Fibroblast of lung (primary cell): ENCODE results near the gene CCDC141. TPM values are rescaled to one million over a fixed set of nuclear protein-coding genes. Genes with fewer than 3 reads are reported as not detected.

ENCODE experiments used
- DNase-seq, 2 donors: peaks; one replicate each; pipeline versions ENCODE4 v3.0.0 to v3.0.0-alpha.2; 2010; ENCODE audit warnings: low read depth in 2 of 2
- H2AFZ ChIP-seq: 2 replicates; pipeline ENCODE4 v1.5.1; 2012; ENCODE audit warnings: low read length, control low read depth, inconsistent platforms
- H3K27ac ChIP-seq: 2 replicates; pipeline ENCODE4 v1.5.1; 2011; ENCODE audit warnings: low read length, control low read depth; ENCODE audit not compliant: insufficient read depth
- H3K27me3 ChIP-seq: 2 replicates; pipeline ENCODE4 v1.5.1; 2011; ENCODE audit warnings: mild to moderate bottlenecking, low read length; ENCODE audit not compliant: control insufficient read depth, insufficient read depth
- H3K36me3 ChIP-seq: 2 replicates; pipeline ENCODE4 v1.5.1; 2011; ENCODE audit warnings: low read length; ENCODE audit not compliant: control insufficient read depth, insufficient read depth
- H3K4me1 ChIP-seq: 2 replicates; pipeline ENCODE4 v1.5.1; 2011; ENCODE audit warnings: low read length; ENCODE audit not compliant: control insufficient read depth, insufficient read depth; ENCODE audit errors: extremely low read depth
- H3K4me2 ChIP-seq: 2 replicates; pipeline ENCODE4 v1.5.1; 2011; ENCODE audit warnings: low read length, control low read depth; ENCODE audit not compliant: insufficient read depth; ENCODE audit errors: extremely low read depth
- H3K4me3 ChIP-seq, 4 experiments: fragments of 200-600 bp in 1 of 4; sonication (generic) in 1 of 4; replicated peaks in 1 of 4; 2 replicates each; pipeline ENCODE4 v1.5.1; 2011 to 2016; ENCODE audit warnings: low read length in 4 of 4, low read depth in 3 of 4, mild to moderate bottlenecking in 3 of 4, control low read depth in 2 of 4, inconsistent platforms in 1 of 4, mixed read lengths in 1 of 4; ENCODE audit not compliant: insufficient read depth in 1 of 4; ENCODE audit errors: control extremely low read depth in 1 of 4
- H3K79me2 ChIP-seq: 2 replicates; pipeline ENCODE4 v1.5.1; 2012; ENCODE audit warnings: mild to moderate bottlenecking, low read length, inconsistent platforms; ENCODE audit not compliant: control insufficient read depth, insufficient read depth
- H3K9ac ChIP-seq: 2 replicates; pipeline ENCODE4 v1.5.1; 2011; ENCODE audit warnings: mild to moderate bottlenecking, low read length, control low read depth; ENCODE audit not compliant: insufficient read depth
- H3K9me3 ChIP-seq: 2 replicates; pipeline ENCODE4 v1.5.1; 2012; ENCODE audit warnings: low read depth, low read length; ENCODE audit not compliant: control insufficient read depth, insufficient read depth
- H4K20me1 ChIP-seq: 2 replicates; pipeline ENCODE4 v1.5.1; 2011; ENCODE audit warnings: low read length; ENCODE audit not compliant: control insufficient read depth, insufficient read depth; ENCODE audit errors: extremely low read depth
- EZH2 ChIP-seq: IDR thresholded peaks from 2 replicates; pipeline ENCODE4 v1.5.1; 2012; ENCODE audit warnings: low read length, control low read depth, mild to moderate bottlenecking; ENCODE audit errors: missing control alignments
- polyA minus RNA-seq: library from RNA; depleted of rRNA, polyadenylated mRNA; stranded (reverse); fragments of >200 nt; gene quantifications from 2 replicates; pipeline ENCODE4 v1.2.3, GENCODE V29; 2011; ENCODE audit warnings: low replicate concordance
- polyA plus RNA-seq, 2 donors: library from polyadenylated mRNA; depleted of rRNA in 1 of 2; stranded (reverse) in 1 of 2; unstranded in 1 of 2; fragments of >200 nt; gene quantifications; 2 replicates each; pipeline ENCODE4 v1.2.1, GENCODE V29; 2011 to 2012; ENCODE audit warnings: missing spikeins in 1 of 2
- total RNA-seq: library from RNA; depleted of rRNA; stranded (reverse); fragments of >200 nt; gene quantifications from 2 replicates; pipeline ENCODE4 v1.2.1, GENCODE V29; 2014
- TF ChIP-seq, protein P1 (sequence below), 2 donors: IDR thresholded peaks in 1 of 2; conservative IDR thresholded peaks in 1 of 2; 1 replicate in 1 of 2; 2 replicates in 1 of 2; pipeline ENCODE4 v1.5.1; 2011 to 2012; ENCODE audit warnings: low read length in 2 of 2, control low read depth in 1 of 2, inconsistent platforms in 1 of 2, low read depth in 1 of 2, mild to moderate bottlenecking in 1 of 2

The CCDC141 gene, protein sequence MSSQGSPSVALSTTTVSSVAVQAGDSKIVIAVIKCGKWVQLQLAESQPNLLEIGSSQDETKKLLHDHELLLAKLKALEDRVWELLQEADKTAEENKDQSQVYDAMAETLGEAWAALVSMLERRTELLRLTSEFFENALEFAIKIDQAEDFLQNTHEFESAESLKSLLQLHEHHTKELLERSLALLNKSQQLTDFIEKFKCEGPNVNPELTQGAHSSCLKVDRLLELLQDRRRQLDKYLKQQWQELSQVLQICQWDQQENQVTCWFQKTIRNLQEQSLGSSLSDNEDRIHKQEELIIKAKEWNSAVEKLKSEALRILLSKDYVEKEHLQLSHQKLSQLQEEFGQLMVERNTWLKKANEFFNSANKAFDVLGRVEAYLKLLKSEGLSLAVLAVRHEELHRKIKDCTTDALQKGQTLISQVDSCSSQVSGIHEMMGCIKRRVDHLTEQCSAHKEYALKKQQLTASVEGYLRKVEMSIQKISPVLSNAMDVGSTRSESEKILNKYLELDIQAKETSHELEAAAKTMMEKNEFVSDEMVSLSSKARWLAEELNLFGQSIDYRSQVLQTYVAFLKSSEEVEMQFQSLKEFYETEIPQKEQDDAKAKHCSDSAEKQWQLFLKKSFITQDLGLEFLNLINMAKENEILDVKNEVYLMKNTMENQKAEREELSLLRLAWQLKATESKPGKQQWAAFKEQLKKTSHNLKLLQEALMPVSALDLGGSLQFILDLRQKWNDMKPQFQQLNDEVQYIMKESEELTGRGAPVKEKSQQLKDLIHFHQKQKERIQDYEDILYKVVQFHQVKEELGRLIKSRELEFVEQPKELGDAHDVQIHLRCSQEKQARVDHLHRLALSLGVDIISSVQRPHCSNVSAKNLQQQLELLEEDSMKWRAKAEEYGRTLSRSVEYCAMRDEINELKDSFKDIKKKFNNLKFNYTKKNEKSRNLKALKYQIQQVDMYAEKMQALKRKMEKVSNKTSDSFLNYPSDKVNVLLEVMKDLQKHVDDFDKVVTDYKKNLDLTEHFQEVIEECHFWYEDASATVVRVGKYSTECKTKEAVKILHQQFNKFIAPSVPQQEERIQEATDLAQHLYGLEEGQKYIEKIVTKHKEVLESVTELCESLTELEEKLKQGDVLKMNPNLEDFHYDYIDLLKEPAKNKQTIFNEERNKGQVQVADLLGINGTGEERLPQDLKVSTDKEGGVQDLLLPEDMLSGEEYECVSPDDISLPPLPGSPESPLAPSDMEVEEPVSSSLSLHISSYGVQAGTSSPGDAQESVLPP (N-terminal part only)
- under 0.01 and 0.17 TPM in 2 replicates for total RNA-seq
- 0.03 and 0.05 TPM in 2 replicates for polyA plus RNA-seq
- polyA plus RNA-seq (2012): 0.03 TPM in 2 replicates
- not detected in 2 replicates for polyA minus RNA-seq

DNA sequence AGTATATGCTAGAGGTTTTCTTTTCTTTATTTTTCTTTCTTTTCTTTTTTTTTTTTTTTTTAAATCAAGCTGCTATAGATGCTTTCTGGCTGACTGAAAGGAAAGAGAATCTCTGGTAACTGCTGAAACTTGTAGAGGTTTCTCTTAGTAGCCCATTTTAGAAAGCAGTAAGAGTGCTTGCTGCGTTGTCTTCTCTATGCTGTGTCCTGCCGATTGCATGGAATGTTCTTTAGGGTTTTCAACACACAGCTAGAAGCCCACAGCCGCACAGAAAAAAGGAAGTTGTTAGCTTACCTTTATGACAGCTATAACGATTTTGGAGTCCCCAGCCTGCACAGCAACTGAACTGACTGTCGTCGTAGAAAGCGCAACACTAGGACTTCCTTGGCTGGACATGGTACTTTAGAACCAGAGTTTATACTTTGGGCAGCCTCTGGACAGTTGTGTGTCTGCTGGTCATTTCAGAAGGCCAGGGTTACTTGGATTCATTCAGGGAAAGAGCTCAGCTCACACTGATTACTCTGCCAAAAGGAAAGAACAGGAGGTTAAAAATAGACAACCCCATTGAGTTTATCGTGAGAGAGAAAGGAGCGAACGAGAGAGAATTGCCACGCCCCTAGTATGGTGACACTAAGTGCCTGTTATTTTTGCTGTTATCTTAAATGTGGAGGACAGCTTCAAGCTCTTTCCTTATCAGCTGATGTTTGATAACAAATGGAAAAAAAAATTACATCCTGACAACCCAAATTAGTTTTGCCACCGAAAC is at the start of gene CCDC141:
TSS of gene CCDC141 (minus strand) at position 592 of the 766 bp plus-strand sequence. CDS start at position 396, 196 bp downstream.
- peak within 1 kb of the TSS; percentile 7 for H3K4me2 ChIP-seq
- H3K4me3 ChIP-seq: peak within 1 kb of the TSS in 2 of 4 experiments; percentile 13 to 25

DNA sequence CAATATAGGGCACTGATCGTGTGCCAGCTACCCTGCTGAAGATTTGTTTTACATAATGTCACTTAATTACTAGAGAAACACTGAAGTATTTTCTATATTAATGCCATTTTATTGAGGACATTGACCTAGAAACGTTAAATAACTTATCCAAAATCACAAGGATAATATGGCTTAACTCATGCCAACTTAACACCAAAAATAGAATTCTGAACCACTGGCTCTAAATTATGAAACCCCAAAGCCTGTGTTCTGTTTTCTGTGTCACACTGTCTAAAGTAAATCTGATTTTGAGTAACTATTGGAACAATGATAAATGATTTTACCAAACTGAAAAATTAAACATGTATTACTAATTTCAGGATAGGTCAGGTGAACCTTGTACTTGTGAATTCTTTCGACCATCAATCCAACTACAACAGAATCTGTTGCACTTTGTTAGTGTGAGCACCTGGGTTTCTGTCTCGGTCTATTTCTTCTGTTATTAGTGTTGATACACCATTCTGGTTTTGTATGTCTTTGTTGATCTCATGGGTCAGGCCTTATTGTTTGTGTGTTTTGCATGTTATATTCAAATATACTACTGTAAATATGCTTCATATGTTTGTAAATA is 48.2 kb upstream of the CCDC141 start:
- no peak overlapping the region for H3K4me2 ChIP-seq
- H3K9me3 ChIP-seq: no peaks in the 10 kb centered on the region
- TF ChIP-seq, protein P1, sequence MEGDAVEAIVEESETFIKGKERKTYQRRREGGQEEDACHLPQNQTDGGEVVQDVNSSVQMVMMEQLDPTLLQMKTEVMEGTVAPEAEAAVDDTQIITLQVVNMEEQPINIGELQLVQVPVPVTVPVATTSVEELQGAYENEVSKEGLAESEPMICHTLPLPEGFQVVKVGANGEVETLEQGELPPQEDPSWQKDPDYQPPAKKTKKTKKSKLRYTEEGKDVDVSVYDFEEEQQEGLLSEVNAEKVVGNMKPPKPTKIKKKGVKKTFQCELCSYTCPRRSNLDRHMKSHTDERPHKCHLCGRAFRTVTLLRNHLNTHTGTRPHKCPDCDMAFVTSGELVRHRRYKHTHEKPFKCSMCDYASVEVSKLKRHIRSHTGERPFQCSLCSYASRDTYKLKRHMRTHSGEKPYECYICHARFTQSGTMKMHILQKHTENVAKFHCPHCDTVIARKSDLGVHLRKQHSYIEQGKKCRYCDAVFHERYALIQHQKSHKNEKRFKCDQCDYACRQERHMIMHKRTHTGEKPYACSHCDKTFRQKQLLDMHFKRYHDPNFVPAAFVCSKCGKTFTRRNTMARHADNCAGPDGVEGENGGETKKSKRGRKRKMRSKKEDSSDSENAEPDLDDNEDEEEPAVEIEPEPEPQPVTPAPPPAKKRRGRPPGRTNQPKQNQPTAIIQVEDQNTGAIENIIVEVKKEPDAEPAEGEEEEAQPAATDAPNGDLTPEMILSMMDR (conservative IDR thresholded peaks at IDR 0.05 in 1 of 2, IDR thresholded peaks at IDR 0.05 in 1 of 2; ENCODE audit: low read depth in 1 of 2, low read length in 2 of 2): no peak
- no peak for TF ChIP-seq EZH2
- H3K4me1 ChIP-seq: no peaks in the 10 kb centered on the region
- no peaks in the 10 kb centered on the region for H3K27me3 ChIP-seq
- no peaks in the 10 kb centered on the region for H3K79me2 ChIP-seq
- H2AFZ ChIP-seq: no peak overlapping the region
- no peak overlapping the region for H3K4me3 ChIP-seq
- no peaks in the 10 kb centered on the region for H3K36me3 ChIP-seq
- H3K9ac ChIP-seq: no peak overlapping the region
- DNase-seq: no peak
- no peaks in the 10 kb centered on the region for H4K20me1 ChIP-seq
- H3K27ac ChIP-seq: no peak overlapping the region

More for the DNA sequence above, at the start of gene CCDC141:
- peak in 1 of 2 donors; percentile 20 for DNase-seq
- H3K27me3 ChIP-seq: no peaks in the 10 kb centered on the region
- H4K20me1 ChIP-seq: no peaks in the 10 kb centered on the region
- H3K9ac ChIP-seq: no peak within 1 kb of the TSS
- no peak within 1 kb of the TSS for H3K27ac ChIP-seq
- H3K4me1 ChIP-seq: no peaks in the 10 kb centered on the region
- H3K36me3 ChIP-seq: no peaks in the 10 kb centered on the region
- H3K79me2 ChIP-seq: no peaks in the 10 kb centered on the region
- no peaks in the 10 kb centered on the region for H3K9me3 ChIP-seq
- H2AFZ ChIP-seq: peak within 1 kb of the TSS; percentile 3
- TF ChIP-seq EZH2: no peak
- TF ChIP-seq, protein P1 (conservative IDR thresholded peaks at IDR 0.05 in 1 of 2, IDR thresholded peaks at IDR 0.05 in 1 of 2; ENCODE audit: low read depth in 1 of 2, low read length in 2 of 2): no peak
